Fibroblast of lung (primary cell): ENCODE measurements around the gene TNFSF10. TPM values are rescaled to one million over a fixed set of nuclear protein-coding genes. Genes with fewer than 3 reads are reported as not detected.

Experiments
- DNase-seq, 2 donors: peaks; one replicate each; pipeline versions ENCODE4 v3.0.0 to v3.0.0-alpha.2; 2010; ENCODE audit warnings: low read depth in 2 of 2
- H2AFZ ChIP-seq: 2 replicates; pipeline ENCODE4 v1.5.1; 2012; ENCODE audit warnings: low read length, control low read depth, inconsistent platforms
- H3K27ac ChIP-seq: 2 replicates; pipeline ENCODE4 v1.5.1; 2011; ENCODE audit warnings: low read length, control low read depth; ENCODE audit not compliant: insufficient read depth
- H3K27me3 ChIP-seq: 2 replicates; pipeline ENCODE4 v1.5.1; 2011; ENCODE audit warnings: mild to moderate bottlenecking, low read length; ENCODE audit not compliant: control insufficient read depth, insufficient read depth
- H3K36me3 ChIP-seq: 2 replicates; pipeline ENCODE4 v1.5.1; 2011; ENCODE audit warnings: low read length; ENCODE audit not compliant: control insufficient read depth, insufficient read depth
- H3K4me1 ChIP-seq: 2 replicates; pipeline ENCODE4 v1.5.1; 2011; ENCODE audit warnings: low read length; ENCODE audit not compliant: control insufficient read depth, insufficient read depth; ENCODE audit errors: extremely low read depth
- H3K4me2 ChIP-seq: 2 replicates; pipeline ENCODE4 v1.5.1; 2011; ENCODE audit warnings: low read length, control low read depth; ENCODE audit not compliant: insufficient read depth; ENCODE audit errors: extremely low read depth
- H3K4me3 ChIP-seq, 4 experiments: fragments of 200-600 bp in 1 of 4; sonication (generic) in 1 of 4; replicated peaks in 1 of 4; 2 replicates each; pipeline ENCODE4 v1.5.1; 2011 to 2016; ENCODE audit warnings: low read length in 4 of 4, low read depth in 3 of 4, mild to moderate bottlenecking in 3 of 4, control low read depth in 2 of 4, inconsistent platforms in 1 of 4, mixed read lengths in 1 of 4; ENCODE audit not compliant: insufficient read depth in 1 of 4; ENCODE audit errors: control extremely low read depth in 1 of 4
- H3K79me2 ChIP-seq: 2 replicates; pipeline ENCODE4 v1.5.1; 2012; ENCODE audit warnings: mild to moderate bottlenecking, low read length, inconsistent platforms; ENCODE audit not compliant: control insufficient read depth, insufficient read depth
- H3K9ac ChIP-seq: 2 replicates; pipeline ENCODE4 v1.5.1; 2011; ENCODE audit warnings: mild to moderate bottlenecking, low read length, control low read depth; ENCODE audit not compliant: insufficient read depth
- H3K9me3 ChIP-seq: 2 replicates; pipeline ENCODE4 v1.5.1; 2012; ENCODE audit warnings: low read depth, low read length; ENCODE audit not compliant: control insufficient read depth, insufficient read depth
- H4K20me1 ChIP-seq: 2 replicates; pipeline ENCODE4 v1.5.1; 2011; ENCODE audit warnings: low read length; ENCODE audit not compliant: control insufficient read depth, insufficient read depth; ENCODE audit errors: extremely low read depth
- EZH2 ChIP-seq: IDR thresholded peaks from 2 replicates; pipeline ENCODE4 v1.5.1; 2012; ENCODE audit warnings: low read length, control low read depth, mild to moderate bottlenecking; ENCODE audit errors: missing control alignments
- polyA plus RNA-seq, 2 donors: library from polyadenylated mRNA; depleted of rRNA in 1 of 2; stranded (reverse) in 1 of 2; unstranded in 1 of 2; fragments of >200 nt; gene quantifications; 2 replicates each; pipeline ENCODE4 v1.2.1, GENCODE V29; 2011 to 2012; ENCODE audit warnings: missing spikeins in 1 of 2
- total RNA-seq: library from RNA; depleted of rRNA; stranded (reverse); fragments of >200 nt; gene quantifications from 2 replicates; pipeline ENCODE4 v1.2.1, GENCODE V29; 2014
- TF ChIP-seq, protein P1 (sequence below), 2 donors: IDR thresholded peaks in 1 of 2; conservative IDR thresholded peaks in 1 of 2; 1 replicate in 1 of 2; 2 replicates in 1 of 2; pipeline ENCODE4 v1.5.1; 2011 to 2012; ENCODE audit warnings: low read length in 2 of 2, control low read depth in 1 of 2, inconsistent platforms in 1 of 2, low read depth in 1 of 2, mild to moderate bottlenecking in 1 of 2

TNFSF10 gene
- total and polyA plus RNA-seq, 2 donors (not counting 1 experiment from before 2014, with no cell fraction given) = 1.3 to 4.3 TPM

DNA sequence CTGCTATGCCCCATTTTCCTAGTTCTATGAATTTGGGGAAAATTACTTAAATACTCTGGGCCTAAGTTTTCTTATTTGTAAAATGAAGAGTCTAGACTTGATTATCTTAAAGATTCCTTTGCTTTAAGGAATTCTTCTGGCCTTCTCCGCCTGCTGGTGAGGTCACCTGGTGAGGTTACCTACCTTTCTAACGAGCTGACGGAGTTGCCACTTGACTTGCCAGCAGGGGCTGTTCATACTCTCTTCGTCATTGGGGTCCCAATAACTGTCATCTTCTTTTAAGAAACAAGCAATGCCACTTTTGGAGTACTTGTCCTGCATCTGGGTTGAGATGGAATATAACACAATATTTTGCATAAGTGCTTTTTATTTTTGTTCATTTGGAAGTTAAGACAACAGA, 8.6 kb downstream of the TNFSF10 start:
- Histone ChIP-seq H3K27ac (no peak overlapping the region), H3K79me2 (no peaks in the 10 kb centered on the region), H3K4me3 (no peak overlapping the region), H4K20me1 (no peaks in the 10 kb centered on the region), H3K4me2 (no peak overlapping the region), H3K27me3 (peaks cover 3% of the 10 kb centered on the region), H3K36me3 (no peaks in the 10 kb centered on the region), H3K9ac (no peak overlapping the region), H3K9me3 (no peaks in the 10 kb centered on the region), H2AFZ (no peak overlapping the region), H3K4me1 (peaks cover 6% of the 10 kb centered on the region)
- no peak for DNase-seq
- TF ChIP-seq EZH2 = no peak
- TF ChIP-seq, protein P1, sequence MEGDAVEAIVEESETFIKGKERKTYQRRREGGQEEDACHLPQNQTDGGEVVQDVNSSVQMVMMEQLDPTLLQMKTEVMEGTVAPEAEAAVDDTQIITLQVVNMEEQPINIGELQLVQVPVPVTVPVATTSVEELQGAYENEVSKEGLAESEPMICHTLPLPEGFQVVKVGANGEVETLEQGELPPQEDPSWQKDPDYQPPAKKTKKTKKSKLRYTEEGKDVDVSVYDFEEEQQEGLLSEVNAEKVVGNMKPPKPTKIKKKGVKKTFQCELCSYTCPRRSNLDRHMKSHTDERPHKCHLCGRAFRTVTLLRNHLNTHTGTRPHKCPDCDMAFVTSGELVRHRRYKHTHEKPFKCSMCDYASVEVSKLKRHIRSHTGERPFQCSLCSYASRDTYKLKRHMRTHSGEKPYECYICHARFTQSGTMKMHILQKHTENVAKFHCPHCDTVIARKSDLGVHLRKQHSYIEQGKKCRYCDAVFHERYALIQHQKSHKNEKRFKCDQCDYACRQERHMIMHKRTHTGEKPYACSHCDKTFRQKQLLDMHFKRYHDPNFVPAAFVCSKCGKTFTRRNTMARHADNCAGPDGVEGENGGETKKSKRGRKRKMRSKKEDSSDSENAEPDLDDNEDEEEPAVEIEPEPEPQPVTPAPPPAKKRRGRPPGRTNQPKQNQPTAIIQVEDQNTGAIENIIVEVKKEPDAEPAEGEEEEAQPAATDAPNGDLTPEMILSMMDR (conservative IDR thresholded peaks at IDR 0.05 in 1 of 2, IDR thresholded peaks at IDR 0.05 in 1 of 2; ENCODE audit: low read depth in 1 of 2, low read length in 2 of 2) = no peak

DNA sequence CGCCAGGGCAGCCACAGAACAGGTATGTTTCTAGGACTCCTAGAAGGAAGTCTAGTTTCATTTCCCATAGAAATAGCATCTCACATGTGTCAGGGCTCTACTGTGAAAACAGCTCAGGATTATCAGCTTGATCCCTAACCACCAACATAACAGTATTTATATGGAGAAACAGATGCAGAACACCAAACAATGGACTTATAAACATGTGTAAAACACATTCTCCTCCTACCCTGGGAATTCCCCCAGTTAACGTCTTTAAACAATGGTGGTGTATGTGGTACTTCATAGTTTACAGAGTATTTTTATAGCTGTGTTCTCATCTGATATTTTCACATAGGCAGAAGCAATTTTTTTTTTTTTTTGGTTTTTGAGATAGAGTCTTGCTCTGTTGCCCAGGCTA, 9.7 kb downstream of the TNFSF10 start:
- Histone ChIP-seq H3K9me3 (no peaks in the 10 kb centered on the region), H3K27me3 (peaks cover 3% of the 10 kb centered on the region), H3K27ac (no peak overlapping the region), H3K4me3 (no peak overlapping the region), H3K79me2 (no peaks in the 10 kb centered on the region), H3K4me1 (peaks cover 6% of the 10 kb centered on the region), H2AFZ (no peak overlapping the region), H4K20me1 (no peaks in the 10 kb centered on the region), H3K36me3 (no peaks in the 10 kb centered on the region), H3K9ac (no peak overlapping the region), H3K4me2 (no peak overlapping the region)
- TF ChIP-seq, protein P1 (conservative IDR thresholded peaks at IDR 0.05 in 1 of 2, IDR thresholded peaks at IDR 0.05 in 1 of 2; ENCODE audit: low read depth in 1 of 2, low read length in 2 of 2) = no peak
- no peak for TF ChIP-seq EZH2
- peak in 1 of 2 donors; percentile 39 for DNase-seq

DNA sequence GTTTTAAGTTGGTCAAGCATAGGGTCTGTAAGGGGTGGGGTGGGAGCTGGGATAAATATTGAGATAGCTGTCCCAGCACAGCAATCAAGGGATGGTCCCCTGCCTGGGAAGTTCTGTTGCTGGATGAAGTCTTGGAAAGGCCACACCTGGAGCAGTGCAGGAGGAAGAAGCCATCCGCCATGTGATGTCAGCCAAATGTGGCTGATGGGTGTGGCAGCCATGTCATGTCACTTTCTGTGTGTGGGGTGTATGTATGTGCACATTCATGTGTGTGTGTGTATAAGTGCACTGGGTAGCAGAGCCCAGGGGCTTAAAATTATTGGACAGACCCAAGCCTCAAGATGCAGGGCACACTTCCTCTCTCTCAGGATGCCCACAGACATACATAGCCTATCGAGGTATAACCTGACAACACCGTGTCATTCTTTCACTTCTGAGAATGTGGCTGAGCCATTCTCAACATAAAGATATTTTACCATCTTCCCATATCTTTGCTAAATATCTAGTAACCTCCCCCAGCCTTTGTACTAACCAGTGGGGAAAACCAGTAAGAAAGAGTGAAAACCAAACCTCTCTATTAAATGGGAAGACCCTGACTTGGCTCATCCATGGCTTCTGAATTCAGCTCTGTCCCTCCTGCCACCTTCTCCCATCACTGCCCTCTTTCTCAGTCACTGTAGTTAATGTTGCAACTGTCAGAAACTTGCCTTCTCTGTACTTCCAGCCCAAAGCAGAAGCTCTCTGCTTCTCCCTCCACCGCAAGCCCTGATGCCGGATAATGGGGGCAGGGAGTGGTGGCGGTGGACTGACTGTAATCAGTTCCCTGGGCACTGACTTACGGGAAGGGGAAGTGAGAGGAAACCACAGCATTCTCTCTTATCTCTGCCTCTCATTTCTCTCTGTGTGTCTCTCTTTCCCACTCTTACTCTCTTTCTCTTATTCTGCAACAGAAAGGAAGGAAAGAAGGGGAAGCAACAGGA, 11.2 kb downstream of the TNFSF10 start:
- Histone ChIP-seq H3K79me2 (no peaks in the 10 kb centered on the region), H3K36me3 (no peaks in the 10 kb centered on the region), H3K9ac (no peak overlapping the region), H3K27ac (no peak overlapping the region), H2AFZ (no peak overlapping the region), H4K20me1 (no peaks in the 10 kb centered on the region), H3K27me3 (peaks cover 3% of the 10 kb centered on the region), H3K9me3 (no peaks in the 10 kb centered on the region), H3K4me2 (no peak overlapping the region), H3K4me1 (peaks cover 6% of the 10 kb centered on the region), H3K4me3 (no peak overlapping the region)
- TF ChIP-seq, protein P1 (conservative IDR thresholded peaks at IDR 0.05 in 1 of 2, IDR thresholded peaks at IDR 0.05 in 1 of 2; ENCODE audit: low read depth in 1 of 2, low read length in 2 of 2) = no peak
- no peak for TF ChIP-seq EZH2
- peak in 1 of 2 donors; percentile 86 for DNase-seq
